RCC 7860 (cell line): ENCODE measurements around the gene PLCH1.

Source experiments
- DNase-seq: peaks from one replicate; pipeline ENCODE4 v3.0.0-alpha.2; 2015; ENCODE audit warnings: low spot score
- FAIRE-seq: peaks from 2 replicates; lab custom pipeline; 2012; peaks lifted over from hg19 to GRCh38; lab: Jason Lieb, UNC

The PLCH1 gene

GRCh38 chr3:155744626-155745324 lies at the start of gene PLCH1:
TSS of gene PLCH1 (minus strand) at chr3:155745071. CDS start at chr3:155704224, 40,847 bp downstream.
- no peak for FAIRE-seq
- DNase-seq, result peak; percentile 54

- DNase-seq (no peak), FAIRE-seq (no peak)
Measured at GRCh38 chr3:155792532-155792931, 47.7 kb upstream of the PLCH1 start.

- DNase-seq (no peak), FAIRE-seq (no peak)
Measured at GRCh38 chr3:155791190-155791589, 46.3 kb upstream of the PLCH1 start.

- FAIRE-seq, result no peak
- no peak for DNase-seq
Measured at GRCh38 chr3:155790272-155790925, 45.5 kb upstream of the PLCH1 start.

- FAIRE-seq (no peak), DNase-seq (no peak)
Measured at GRCh38 chr3:155785662-155786295, 40.9 kb upstream of the PLCH1 start.

GRCh38 chr3:155782390-155782953 lies 37.6 kb upstream of the PLCH1 start:
- FAIRE-seq (no peak), DNase-seq (no peak)

GRCh38 chr3:155780291-155780690 lies 35.4 kb upstream of the PLCH1 start:
- no peak for FAIRE-seq
- DNase-seq, result no peak

GRCh38 chr3:155778462-155778861 lies 33.6 kb upstream of the PLCH1 start:
- no peak for FAIRE-seq
- no peak for DNase-seq

- no peak for FAIRE-seq
- DNase-seq, result no peak
Measured at GRCh38 chr3:155772801-155773200, 27.9 kb upstream of the PLCH1 start.

- FAIRE-seq (no peak), DNase-seq (no peak)
Measured at GRCh38 chr3:155771126-155771525, 26.3 kb upstream of the PLCH1 start.

- FAIRE-seq (no peak), DNase-seq (peak; percentile 26)
Measured at GRCh38 chr3:155766206-155766605, 21.3 kb upstream of the PLCH1 start.

GRCh38 chr3:155763870-155764463 lies 19.1 kb upstream of the PLCH1 start:
- no peak for FAIRE-seq
- no peak for DNase-seq

- FAIRE-seq, result no peak
- DNase-seq, result no peak
Measured at GRCh38 chr3:155760653-155761052, 15.8 kb upstream of the PLCH1 start.

- FAIRE-seq (no peak), DNase-seq (no peak)
Measured at GRCh38 chr3:155757577-155757976, 12.7 kb upstream of the PLCH1 start.

- peak; percentile 39 for DNase-seq
- FAIRE-seq, result peak; percentile 58
Measured at GRCh38 chr3:155753038-155753639, 8.3 kb upstream of the PLCH1 start.

- FAIRE-seq (no peak), DNase-seq (no peak)
Measured at GRCh38 chr3:155748611-155749365, 3.9 kb upstream of the PLCH1 start.

- FAIRE-seq, result no peak
- no peak for DNase-seq
Measured at GRCh38 chr3:155747946-155748290, 3.0 kb upstream of the PLCH1 start.

- DNase-seq (no peak), FAIRE-seq (no peak)
Measured at GRCh38 chr3:155747286-155747945, 2.5 kb upstream of the PLCH1 start.

GRCh38 chr3:155746703-155747102 lies 1.8 kb upstream of the PLCH1 start:
- FAIRE-seq, result no peak
- DNase-seq, result no peak
